ENCODE results near the gene ZDHHC8. TPM values are rescaled to one million over a fixed set of nuclear protein-coding genes. Genes with fewer than 3 reads are reported as not detected.
"Not testable (repeated sequence)": the region's sequence is repeated elsewhere in the genome, so short reads cannot be mapped to it uniquely, and the experiment has no call there.

ZDHHC8 gene
- total RNA-seq, 3 donors from 2014 or later (not counting 1 experiment from before 2014, with no cell fraction given), result 64.0 to 75.6 (median 65.3) TPM

GRCh38 chr22:20158391-20159036 is 26.9 kb downstream of the ZDHHC8 start:
- H3K9me3 ChIP-seq (ENCODE audit: control insufficient read depth, insufficient read depth, low read length), result no peaks in the 10 kb centered on the region
- intact Hi-C loops (cut with micrococcal nuclease), result loop anchor here (5.0 kb wide), 1 partner anchor 299 kb away; no protein-coding TSS in a partner anchor
- Mint-ChIP-seq H3K27ac (no peak overlapping the region), H3K4me3 (no peak overlapping the region), H3K9me3 (no peaks in the 10 kb centered on the region), H3K36me3 (no peaks in the 10 kb centered on the region), H3K27me3 (ENCODE audit: low read depth in 2 of 2) (peaks cover 0 to 4% of the 10 kb centered on the region in 2 donors), H3K4me1 (peaks cover 0 to 4% of the 10 kb centered on the region in 2 donors)
- peaks cover 21% of the 10 kb centered on the region for H3K4me1 ChIP-seq (ENCODE audit: control insufficient read depth, insufficient read depth, low read length)
- TF ChIP-seq CTCF (IDR thresholded peaks at IDR 0.05), result no peak
- no peak overlapping the region for H3K4me3 ChIP-seq (ENCODE audit: low read length)
- DNase-seq (no peak), ATAC-seq (no peak)
- H3K36me3 ChIP-seq (ENCODE audit: control insufficient read depth, insufficient read depth, low read length), result no peaks in the 10 kb centered on the region
- peaks cover 4% of the 10 kb centered on the region for H3K27me3 ChIP-seq (ENCODE audit: control insufficient read depth, insufficient read depth, low read length)
- H3K27ac ChIP-seq (ENCODE audit: low read length), result no peak overlapping the region
- WGBS (ENCODE audit: insufficient coverage), result 41% methylated on average over 15 of the region's 15 CpGs

GRCh38 chr22:20159076-20159475 is 27.5 kb downstream of the ZDHHC8 start:
- DNase-seq, result no peak
- intact Hi-C loops (cut with micrococcal nuclease), result loop anchor here (5.0 kb wide), 1 partner anchor 298 kb away; no protein-coding TSS in a partner anchor
- H3K36me3 ChIP-seq (ENCODE audit: control insufficient read depth, insufficient read depth, low read length), result no peaks in the 10 kb centered on the region
- no peak for TF ChIP-seq CTCF (IDR thresholded peaks at IDR 0.05)
- peaks cover 4% of the 10 kb centered on the region for H3K27me3 ChIP-seq (ENCODE audit: control insufficient read depth, insufficient read depth, low read length)
- H3K9me3 Mint-ChIP-seq, result no peaks in the 10 kb centered on the region
- H3K27ac Mint-ChIP-seq, result no peak overlapping the region
- no peaks in the 10 kb centered on the region for H3K36me3 Mint-ChIP-seq
- H3K27me3 Mint-ChIP-seq (ENCODE audit: low read depth in 2 of 2), result peaks cover 0 to 4% of the 10 kb centered on the region in 2 donors
- WGBS (ENCODE audit: insufficient coverage), result 32% methylated on average over 9 of the region's 9 CpGs
- H3K4me1 ChIP-seq (ENCODE audit: control insufficient read depth, insufficient read depth, low read length), result peaks cover 21% of the 10 kb centered on the region
- H3K4me3 Mint-ChIP-seq, result no peak overlapping the region
- no peak for ATAC-seq
- no peak overlapping the region for H3K4me3 ChIP-seq (ENCODE audit: low read length)
- peaks cover 0 to 5% of the 10 kb centered on the region in 2 donors for H3K4me1 Mint-ChIP-seq
- no peaks in the 10 kb centered on the region for H3K9me3 ChIP-seq (ENCODE audit: control insufficient read depth, insufficient read depth, low read length)
- no peak overlapping the region for H3K27ac ChIP-seq (ENCODE audit: low read length)

- not testable (repeated sequence) for H3K9me3 Mint-ChIP-seq
- intact Hi-C loops (cut with micrococcal nuclease), result loop anchor here (5.0 kb wide), 1 partner anchor 298 kb away; no protein-coding TSS in a partner anchor
Observed at GRCh38 chr22:20159531-20159930, 27.9 kb downstream of the ZDHHC8 start.

GRCh38 chr22:20160041-20160440 is 28.4 kb downstream of the ZDHHC8 start:
- H3K27me3 Mint-ChIP-seq (ENCODE audit: low read depth in 2 of 2), result peaks cover 0 to 4% of the 10 kb centered on the region in 2 donors
- H3K4me3 Mint-ChIP-seq, result no peak overlapping the region
- H3K9me3 Mint-ChIP-seq, result peaks cover 3% of the 10 kb centered on the region in 2 donors
- H3K27me3 ChIP-seq (ENCODE audit: control insufficient read depth, insufficient read depth, low read length), result peaks cover 4% of the 10 kb centered on the region
- 80% methylated on average over 10 of the region's 10 CpGs for WGBS (ENCODE audit: insufficient coverage)
- no peaks in the 10 kb centered on the region for H3K36me3 Mint-ChIP-seq
- no peaks in the 10 kb centered on the region for H3K9me3 ChIP-seq (ENCODE audit: control insufficient read depth, insufficient read depth, low read length)
- DNase-seq, result no peak
- no peak for TF ChIP-seq CTCF (IDR thresholded peaks at IDR 0.05)
- no peak overlapping the region for H3K27ac Mint-ChIP-seq
- intact Hi-C loops (cut with micrococcal nuclease), result loop anchor here (10.0 kb wide), 1 partner anchor 55 kb away; no protein-coding TSS in a partner anchor
- ATAC-seq, result no peak
- peaks cover 15% of the 10 kb centered on the region for H3K4me1 ChIP-seq (ENCODE audit: control insufficient read depth, insufficient read depth, low read length)
- H3K4me1 Mint-ChIP-seq, result peaks cover 0 to 10% of the 10 kb centered on the region in 2 donors
- H3K27ac ChIP-seq (ENCODE audit: low read length), result no peak overlapping the region
- no peaks in the 10 kb centered on the region for H3K36me3 ChIP-seq (ENCODE audit: control insufficient read depth, insufficient read depth, low read length)
- H3K4me3 ChIP-seq (ENCODE audit: low read length), result no peak overlapping the region

More at GRCh38 chr22:20159531-20159930, 27.9 kb downstream of the ZDHHC8 start:
- not testable (repeated sequence) for H3K27ac ChIP-seq (ENCODE audit: low read length); H3K27ac Mint-ChIP-seq; ATAC-seq; H3K36me3 Mint-ChIP-seq; H3K4me1 Mint-ChIP-seq; H3K27me3 ChIP-seq (ENCODE audit: control insufficient read depth, insufficient read depth, low read length); H3K4me3 Mint-ChIP-seq; DNase-seq; H3K36me3 ChIP-seq (ENCODE audit: control insufficient read depth, insufficient read depth, low read length); H3K9me3 ChIP-seq (ENCODE audit: control insufficient read depth, insufficient read depth, low read length); H3K27me3 Mint-ChIP-seq (ENCODE audit: low read depth in 2 of 2); H3K4me3 ChIP-seq (ENCODE audit: low read length)
- peaks cover 21% of the 10 kb centered on the region for H3K4me1 ChIP-seq (ENCODE audit: control insufficient read depth, insufficient read depth, low read length)
- 68% methylated on average over 7 of the region's 14 CpGs for WGBS (ENCODE audit: insufficient coverage)
